Measurements from ENCODE around the gene DHFR.
A peak's percentile ranks its signal among the peaks of the same experiment; 100 is the strongest.
"Not testable (repeated sequence)": the region's sequence is repeated elsewhere in the genome, so short reads cannot be mapped to it uniquely, and the experiment has no call there.

Gene DHFR

DNA sequence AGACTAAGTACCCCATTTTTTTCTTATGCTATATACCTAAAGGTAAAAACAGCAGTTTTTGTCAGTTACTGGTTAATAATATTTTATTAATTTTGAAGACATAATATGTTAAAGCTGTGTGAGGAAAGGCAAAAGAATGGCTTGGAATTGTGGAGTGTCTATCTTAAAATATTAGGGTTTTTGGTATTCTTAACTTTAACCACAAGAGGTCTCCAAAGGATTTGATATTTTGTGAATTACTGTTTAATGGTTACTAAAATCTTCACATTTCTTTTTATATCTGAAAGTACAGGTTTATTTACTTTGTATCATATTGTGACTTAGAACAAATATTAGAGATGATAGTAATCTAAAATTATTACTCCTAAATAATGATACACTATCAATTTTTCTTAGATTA lies 32.0 kb upstream of the DHFR start:
- H3K9ac ChIP-seq (ENCODE audit: low read length) = no peak overlapping the region
- peaks cover 5% of the 10 kb centered on the region; the same call in 1 of the 2 replicates for H3K4me1 ChIP-seq (ENCODE audit: control insufficient read depth, insufficient read depth, low read length)
- no peaks in the 10 kb centered on the region for H3K27me3 ChIP-seq (ENCODE audit: control insufficient read depth, insufficient read depth, low read length)
- no peaks in the 10 kb centered on the region for H3K9me3 ChIP-seq (ENCODE audit: control insufficient read depth, insufficient read depth, low read depth, low read length)
- H3K27ac ChIP-seq (ENCODE audit: low read depth, low read length) = no peak overlapping the region
- H3K4me3 ChIP-seq (ENCODE audit: low read depth, low read length) = no peak overlapping the region
- 0 out of 2 replicates have a peak, but pooled peaks cover 3% of the 10 kb centered on the region for H3K36me3 ChIP-seq (ENCODE audit: control insufficient read depth, insufficient read depth, low read length)

DNA sequence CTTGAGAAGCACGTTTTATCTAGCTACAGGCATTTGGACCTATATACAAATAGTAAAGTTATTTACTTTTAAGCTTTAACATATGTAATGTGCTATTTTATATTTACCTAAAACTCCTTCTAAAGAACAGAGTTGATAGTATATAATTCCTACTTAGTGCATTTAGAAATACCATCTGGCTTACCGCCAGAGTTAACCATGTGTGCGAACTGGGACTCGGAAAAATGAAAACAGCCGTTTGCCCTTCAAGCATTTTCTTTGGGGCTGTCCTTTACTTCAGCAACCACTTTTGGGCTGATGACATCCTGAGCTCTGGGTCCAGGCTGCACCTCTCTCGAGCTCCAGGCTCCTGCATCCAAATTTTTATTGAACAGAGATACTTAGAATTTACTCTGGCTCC lies 21.9 kb upstream of the DHFR start:
- no peak overlapping the region for H3K27ac ChIP-seq (ENCODE audit: low read depth, low read length)
- peaks cover 50% of the 10 kb centered on the region for H3K36me3 ChIP-seq (ENCODE audit: control insufficient read depth, insufficient read depth, low read length)

DNA sequence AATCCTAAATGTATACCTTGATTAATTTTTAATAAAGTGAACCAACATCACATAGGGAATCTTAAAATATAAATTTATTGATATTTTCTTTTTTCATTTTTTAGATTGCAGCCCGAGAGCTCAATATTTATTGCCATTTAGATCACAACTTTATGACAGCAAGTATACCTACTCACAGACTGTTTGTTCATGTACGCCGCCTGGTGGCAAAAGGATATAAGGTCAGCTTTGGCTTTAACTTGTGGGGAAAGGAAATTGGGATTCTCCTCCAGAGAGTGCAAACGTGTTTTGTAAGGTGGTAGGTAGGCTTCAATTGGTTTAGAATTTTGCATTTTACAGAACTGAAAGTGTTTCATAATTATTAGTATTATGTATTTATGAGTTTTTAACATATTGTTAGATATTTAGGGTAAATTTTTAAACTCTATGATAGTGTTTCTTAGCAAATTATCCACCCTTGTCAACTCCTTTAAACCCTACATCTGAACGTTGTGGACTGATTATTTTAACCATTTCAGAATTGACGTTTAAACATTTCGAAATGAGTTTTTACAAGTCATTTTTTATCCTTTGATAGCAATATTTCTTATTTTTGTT lies 17.5 kb upstream of the DHFR start:
- H3K9me3 ChIP-seq (ENCODE audit: control insufficient read depth, insufficient read depth, low read depth, low read length) = no peaks in the 10 kb centered on the region
- H3K4me1 ChIP-seq (ENCODE audit: control insufficient read depth, insufficient read depth, low read length) = no peaks in the 10 kb centered on the region
- H3K4me3 ChIP-seq (ENCODE audit: low read depth, low read length) = no peak overlapping the region
- no peak overlapping the region for H3K9ac ChIP-seq (ENCODE audit: low read length)
- H3K27me3 ChIP-seq (ENCODE audit: control insufficient read depth, insufficient read depth, low read length) = no peaks in the 10 kb centered on the region
- no peak overlapping the region for H3K27ac ChIP-seq (ENCODE audit: low read depth, low read length)
- peaks cover 40% of the 10 kb centered on the region for H3K36me3 ChIP-seq (ENCODE audit: control insufficient read depth, insufficient read depth, low read length)

More for the DNA sequence above, 21.9 kb upstream of the DHFR start:
- no peak overlapping the region for H3K9ac ChIP-seq (ENCODE audit: low read length)
- H3K4me3 ChIP-seq (ENCODE audit: low read depth, low read length) = no peak overlapping the region
- no peaks in the 10 kb centered on the region for H3K9me3 ChIP-seq (ENCODE audit: control insufficient read depth, insufficient read depth, low read depth, low read length)
- no peaks in the 10 kb centered on the region for H3K27me3 ChIP-seq (ENCODE audit: control insufficient read depth, insufficient read depth, low read length)
- H3K4me1 ChIP-seq (ENCODE audit: control insufficient read depth, insufficient read depth, low read length) = no peaks in the 10 kb centered on the region

DNA sequence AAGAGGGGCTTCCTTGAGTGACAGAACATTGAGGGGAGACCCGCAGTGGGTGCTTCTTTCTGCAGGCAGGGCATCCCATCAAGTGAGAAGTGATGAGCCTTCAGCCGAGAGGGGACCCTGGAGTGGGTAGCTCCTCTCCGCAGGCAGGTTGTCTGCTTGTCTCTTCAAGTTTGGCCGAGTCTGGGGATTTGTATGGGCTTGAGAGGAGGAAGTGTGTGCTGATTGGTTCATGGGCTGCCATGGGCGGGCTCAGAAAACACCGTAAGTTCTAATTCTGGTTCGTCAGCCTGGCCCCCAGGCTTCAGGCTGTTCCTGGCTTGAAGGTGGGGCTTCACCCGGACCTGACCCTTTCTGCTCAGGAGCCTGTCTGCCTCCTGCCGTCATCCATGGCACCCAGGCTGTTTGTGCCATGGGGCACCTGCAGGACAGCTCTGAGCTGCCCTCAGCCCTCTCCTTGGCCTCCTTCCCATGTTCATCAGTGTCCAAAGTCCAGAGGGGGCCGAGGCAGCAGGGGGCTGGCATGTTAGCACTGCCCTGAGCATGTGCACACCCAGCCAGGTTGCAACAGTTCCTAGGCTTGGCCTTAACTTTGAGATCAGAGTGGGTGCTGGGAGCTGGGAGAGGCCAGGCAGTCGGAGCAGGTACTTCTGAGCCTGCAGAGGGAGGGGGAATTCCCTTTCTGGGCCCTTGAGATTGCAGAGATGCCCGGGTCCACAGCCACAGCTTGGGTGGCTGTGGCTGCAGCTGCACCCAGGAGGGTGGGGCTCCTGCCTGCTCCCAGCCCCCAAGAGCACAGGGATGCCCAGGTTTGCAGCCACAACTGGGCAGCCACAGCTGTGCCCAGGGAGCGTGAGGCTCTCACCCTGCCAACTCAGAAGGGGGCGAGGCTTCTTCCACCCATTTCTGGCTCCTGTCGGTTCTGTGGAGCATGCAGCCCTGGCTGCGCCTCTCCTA lies 13.5 kb upstream of the DHFR start:
- peaks cover 40% of the 10 kb centered on the region for H3K36me3 ChIP-seq (ENCODE audit: control insufficient read depth, insufficient read depth, low read length)
- no peaks in the 10 kb centered on the region for H3K9me3 ChIP-seq (ENCODE audit: control insufficient read depth, insufficient read depth, low read depth, low read length)
- H3K4me3 ChIP-seq (ENCODE audit: low read depth, low read length) = no peak overlapping the region
- no peak overlapping the region for H3K9ac ChIP-seq (ENCODE audit: low read length)
- no peaks in the 10 kb centered on the region for H3K27me3 ChIP-seq (ENCODE audit: control insufficient read depth, insufficient read depth, low read length)
- H3K4me1 ChIP-seq (ENCODE audit: control insufficient read depth, insufficient read depth, low read length) = no peaks in the 10 kb centered on the region
- H3K27ac ChIP-seq (ENCODE audit: low read depth, low read length) = no peak overlapping the region

DNA sequence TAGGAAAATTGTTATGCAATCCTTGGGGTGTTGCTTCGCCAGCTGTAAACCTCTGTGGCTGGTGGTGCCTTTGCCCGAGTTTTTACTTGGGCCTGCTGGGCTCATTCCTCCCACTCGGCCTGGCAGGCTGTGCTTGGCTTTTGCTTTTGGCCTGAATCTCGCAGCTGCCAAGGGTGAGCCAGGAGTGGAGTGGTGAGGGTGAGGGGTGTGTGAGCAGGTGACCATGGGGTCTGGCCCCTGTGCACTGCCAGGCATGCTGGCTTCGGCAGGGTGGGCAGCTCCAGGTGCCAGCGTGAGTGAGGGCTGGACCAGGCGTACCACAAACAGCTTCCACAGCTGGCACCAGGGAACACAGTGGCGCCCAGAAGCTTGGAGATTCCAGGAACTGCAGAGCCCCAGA lies 12.6 kb upstream of the DHFR start:
- Histone ChIP-seq H3K4me3 (ENCODE audit: low read depth, low read length) (no peak overlapping the region), H3K4me1 (ENCODE audit: control insufficient read depth, insufficient read depth, low read length) (no peaks in the 10 kb centered on the region), H3K27me3 (ENCODE audit: control insufficient read depth, insufficient read depth, low read length) (no peaks in the 10 kb centered on the region), H3K27ac (ENCODE audit: low read depth, low read length) (no peak overlapping the region), H3K9me3 (ENCODE audit: control insufficient read depth, insufficient read depth, low read depth, low read length) (no peaks in the 10 kb centered on the region), H3K36me3 (ENCODE audit: control insufficient read depth, insufficient read depth, low read length) (peaks cover 34% of the 10 kb centered on the region), H3K9ac (ENCODE audit: low read length) (no peak overlapping the region)

DNA sequence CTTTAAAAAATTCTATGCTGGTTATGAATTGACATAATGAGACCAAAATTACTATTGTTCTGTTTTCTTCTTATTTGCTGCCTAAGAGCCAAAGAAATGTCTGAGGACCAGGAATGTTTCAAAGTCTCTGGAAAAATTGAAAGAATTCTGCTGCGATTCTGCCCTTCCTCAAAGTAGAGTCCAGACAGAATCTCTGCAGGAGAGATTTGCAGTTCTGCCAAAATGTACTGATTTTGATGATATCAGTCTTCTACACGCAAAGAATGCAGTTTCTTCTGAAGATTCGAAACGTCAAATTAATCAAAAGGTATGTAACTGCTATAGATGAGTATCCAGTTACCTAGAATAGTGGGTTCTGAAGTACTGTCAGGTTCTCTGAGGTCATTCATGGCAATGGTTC lies 10.3 kb upstream of the DHFR start:
- H3K36me3 ChIP-seq (ENCODE audit: control insufficient read depth, insufficient read depth, low read length) = peaks cover 46% of the 10 kb centered on the region
- H3K4me1 ChIP-seq (ENCODE audit: control insufficient read depth, insufficient read depth, low read length) = no peaks in the 10 kb centered on the region
- H3K9ac ChIP-seq (ENCODE audit: low read length) = no peak overlapping the region
- no peak overlapping the region for H3K4me3 ChIP-seq (ENCODE audit: low read depth, low read length)
- no peaks in the 10 kb centered on the region for H3K27me3 ChIP-seq (ENCODE audit: control insufficient read depth, insufficient read depth, low read length)
- no peak overlapping the region for H3K27ac ChIP-seq (ENCODE audit: low read depth, low read length)
- H3K9me3 ChIP-seq (ENCODE audit: control insufficient read depth, insufficient read depth, low read depth, low read length) = no peaks in the 10 kb centered on the region

DNA sequence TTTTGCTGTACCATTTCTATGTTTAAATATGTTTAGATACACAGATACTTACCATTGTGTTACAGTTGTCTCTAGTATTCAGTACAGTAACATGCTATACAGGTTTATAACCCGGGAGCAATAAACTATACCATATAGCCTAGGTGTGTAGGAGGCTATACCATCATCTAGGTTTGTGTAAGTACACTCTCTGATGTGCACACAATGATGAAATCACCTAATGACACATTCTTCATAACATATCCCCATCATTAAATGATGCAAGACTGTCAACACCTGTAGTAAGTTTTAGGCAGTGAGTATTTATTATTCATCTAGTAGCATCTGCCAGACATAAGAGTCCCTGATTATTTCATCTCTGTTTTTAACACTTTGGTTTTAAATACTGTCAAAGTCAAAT lies 7.3 kb upstream of the DHFR start:
- Histone ChIP-seq H3K27ac (ENCODE audit: low read depth, low read length) (no peak overlapping the region), H3K27me3 (ENCODE audit: control insufficient read depth, insufficient read depth, low read length) (no peaks in the 10 kb centered on the region), H3K36me3 (ENCODE audit: control insufficient read depth, insufficient read depth, low read length) (peaks cover 64% of the 10 kb centered on the region), H3K9me3 (ENCODE audit: control insufficient read depth, insufficient read depth, low read depth, low read length) (no peaks in the 10 kb centered on the region), H3K4me1 (ENCODE audit: control insufficient read depth, insufficient read depth, low read length) (no peaks in the 10 kb centered on the region), H3K4me3 (ENCODE audit: low read depth, low read length) (no peak overlapping the region), H3K9ac (ENCODE audit: low read length) (no peak overlapping the region)

DNA sequence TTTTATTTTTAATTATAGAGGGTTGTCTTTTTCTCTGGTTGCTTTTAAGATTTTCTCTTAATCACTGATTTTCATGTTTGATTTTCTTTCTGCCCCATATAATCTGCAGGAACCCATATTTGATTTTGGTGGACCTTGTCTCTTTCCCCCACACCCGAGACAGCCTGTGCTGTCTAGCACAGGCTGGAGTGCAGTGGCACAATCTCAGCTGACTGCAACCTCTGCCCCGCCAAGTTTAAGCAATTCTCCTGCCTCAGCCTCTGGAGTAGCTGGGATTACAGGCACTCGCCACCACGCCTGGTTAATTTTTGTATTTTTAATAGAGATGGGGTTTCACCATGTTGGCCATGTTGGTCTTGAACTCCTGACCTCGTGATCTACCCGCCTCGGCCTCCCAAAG lies 5.9 kb upstream of the DHFR start:
- not testable (repeated sequence) for H3K9ac ChIP-seq (ENCODE audit: low read length); H3K4me1 ChIP-seq (ENCODE audit: control insufficient read depth, insufficient read depth, low read length); H3K4me3 ChIP-seq (ENCODE audit: low read depth, low read length); H3K27ac ChIP-seq (ENCODE audit: low read depth, low read length); H3K27me3 ChIP-seq (ENCODE audit: control insufficient read depth, insufficient read depth, low read length); H3K9me3 ChIP-seq (ENCODE audit: control insufficient read depth, insufficient read depth, low read depth, low read length)
- peaks cover 54% of the 10 kb centered on the region for H3K36me3 ChIP-seq (ENCODE audit: control insufficient read depth, insufficient read depth, low read length)

DNA sequence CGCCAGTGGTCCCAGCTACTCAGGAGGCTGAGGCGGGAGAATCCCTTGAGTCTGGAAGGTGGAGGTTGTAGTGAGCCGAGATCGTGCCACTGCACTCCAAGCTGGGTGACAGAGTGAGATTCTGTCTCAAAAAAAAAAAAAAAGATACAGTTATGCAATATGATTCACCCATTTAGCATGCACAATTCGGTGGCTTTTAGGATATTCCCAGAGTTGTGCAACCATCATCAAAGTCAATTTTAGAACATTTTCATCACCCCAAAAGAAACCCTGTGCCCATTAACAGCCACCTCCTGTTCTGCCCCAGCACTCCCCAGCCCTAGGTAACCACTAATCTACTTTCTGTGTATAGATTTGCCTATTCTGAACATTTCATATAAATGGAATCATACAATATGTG lies 4.3 kb upstream of the DHFR start:
- H3K4me1 ChIP-seq (ENCODE audit: control insufficient read depth, insufficient read depth, low read length) = peaks cover 13% of the 10 kb centered on the region
- H3K9me3 ChIP-seq (ENCODE audit: control insufficient read depth, insufficient read depth, low read depth, low read length) = no peaks in the 10 kb centered on the region
- no peak overlapping the region for H3K27ac ChIP-seq (ENCODE audit: low read depth, low read length)
- peaks cover 45% of the 10 kb centered on the region for H3K36me3 ChIP-seq (ENCODE audit: control insufficient read depth, insufficient read depth, low read length)
- no peaks in the 10 kb centered on the region for H3K27me3 ChIP-seq (ENCODE audit: control insufficient read depth, insufficient read depth, low read length)
- no peak overlapping the region for H3K9ac ChIP-seq (ENCODE audit: low read length)
- no peak overlapping the region for H3K4me3 ChIP-seq (ENCODE audit: low read depth, low read length)

DNA sequence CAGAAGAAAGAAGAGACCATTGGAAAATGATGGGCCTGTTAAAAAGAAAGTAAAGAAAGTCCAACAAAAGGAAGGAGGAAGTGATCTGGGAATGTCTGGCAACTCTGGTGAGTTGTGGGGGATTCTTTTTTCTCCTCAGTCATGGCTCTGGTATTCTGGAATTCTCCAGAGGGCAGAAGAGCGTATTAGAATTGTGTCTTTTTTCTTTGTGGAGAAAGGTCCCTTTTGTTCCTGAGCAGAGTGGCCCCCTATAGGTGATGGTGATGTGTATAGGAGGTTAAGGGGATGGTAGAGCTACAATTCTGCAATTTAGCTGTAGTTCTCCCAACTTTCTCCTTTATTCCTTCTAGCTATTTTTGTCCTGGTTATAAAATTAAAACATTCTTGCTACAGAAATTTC lies 1.6 kb upstream of the DHFR start:
- no peak overlapping the region for H3K4me3 ChIP-seq (ENCODE audit: low read depth, low read length)
- no peaks in the 10 kb centered on the region for H3K9me3 ChIP-seq (ENCODE audit: control insufficient read depth, insufficient read depth, low read depth, low read length)
- no peak overlapping the region for H3K9ac ChIP-seq (ENCODE audit: low read length)
- peaks cover 31% of the 10 kb centered on the region for H3K36me3 ChIP-seq (ENCODE audit: control insufficient read depth, insufficient read depth, low read length)
- H3K27me3 ChIP-seq (ENCODE audit: control insufficient read depth, insufficient read depth, low read length) = no peaks in the 10 kb centered on the region
- no peak overlapping the region for H3K27ac ChIP-seq (ENCODE audit: low read depth, low read length)
- H3K4me1 ChIP-seq (ENCODE audit: control insufficient read depth, insufficient read depth, low read length) = peaks cover 22% of the 10 kb centered on the region

DNA sequence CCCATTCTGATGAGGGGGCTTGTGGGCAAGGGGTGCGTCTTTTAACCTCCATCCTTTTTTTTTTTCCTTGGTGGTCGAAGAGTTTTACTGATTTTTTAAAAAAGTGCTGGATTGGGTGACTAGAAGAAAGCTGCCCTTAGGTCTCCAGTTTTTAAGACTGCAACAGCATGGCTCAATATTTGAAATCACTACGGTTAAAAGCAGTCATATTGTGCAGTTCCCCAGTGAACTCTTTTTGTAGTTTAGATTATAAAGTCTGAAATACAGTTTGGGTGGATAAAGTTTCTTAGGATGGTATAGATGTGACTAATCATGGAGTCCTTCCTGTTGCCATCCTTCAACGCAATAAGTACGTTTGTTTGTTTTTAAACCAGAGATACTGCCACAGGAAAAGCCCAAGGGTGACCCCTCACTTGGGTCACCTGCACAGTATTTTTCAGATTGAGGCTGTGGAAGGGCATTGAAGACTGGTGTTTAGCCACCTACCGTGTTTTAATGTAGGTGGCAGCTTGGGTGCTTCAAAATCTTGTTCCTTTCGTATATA lies 520 bp upstream of the DHFR start:
- Histone ChIP-seq H3K27me3 (ENCODE audit: control insufficient read depth, insufficient read depth, low read length) (no peaks in the 10 kb centered on the region), H3K9ac (ENCODE audit: low read length) (peak overlapping the region; percentile 61), H3K9me3 (ENCODE audit: control insufficient read depth, insufficient read depth, low read depth, low read length) (no peaks in the 10 kb centered on the region), H3K4me1 (ENCODE audit: control insufficient read depth, insufficient read depth, low read length) (peaks cover 22% of the 10 kb centered on the region), H3K4me3 (ENCODE audit: low read depth, low read length) (peak overlapping the region; percentile 92), H3K36me3 (ENCODE audit: control insufficient read depth, insufficient read depth, low read length) (peaks cover 25% of the 10 kb centered on the region), H3K27ac (ENCODE audit: low read depth, low read length) (peak overlapping the region; percentile 43; the same call in 1 of the 2 replicates)

Measured in HUES6 (cell line).